ENCODE results near the gene NRG3. TPM values are rescaled to one million over a fixed set of nuclear protein-coding genes. Genes with fewer than 3 reads are reported as not detected.

Gene NRG3
- total RNA-seq, 2 experiments from 2014 or later = not detected

DNA sequence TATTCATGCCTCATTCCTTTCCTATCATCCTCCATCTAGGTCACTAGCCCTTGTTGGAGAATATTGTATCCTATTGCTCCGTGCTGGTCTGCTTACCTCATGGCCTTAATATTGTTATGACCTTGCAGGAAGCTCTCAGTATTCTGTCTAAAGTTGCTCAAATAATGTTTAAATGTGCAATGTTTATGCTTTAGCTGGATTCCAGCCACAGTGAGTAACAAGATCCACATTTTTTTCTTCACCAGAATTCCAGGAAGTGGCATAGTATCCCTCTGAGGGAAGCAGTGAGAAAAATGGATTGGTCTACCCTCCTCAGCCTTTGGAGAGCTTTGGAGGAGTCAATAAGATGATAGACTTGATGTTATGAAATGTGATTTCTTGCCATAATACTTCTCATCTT, 402.6 kb downstream of the NRG3 start:
- H3K27me3 Mint-ChIP-seq = no peaks in the 10 kb centered on the region
- intact Hi-C loops (cut with DNase I, micrococcal nuclease) = no loop called here
- TF ChIP-seq, protein P1, sequence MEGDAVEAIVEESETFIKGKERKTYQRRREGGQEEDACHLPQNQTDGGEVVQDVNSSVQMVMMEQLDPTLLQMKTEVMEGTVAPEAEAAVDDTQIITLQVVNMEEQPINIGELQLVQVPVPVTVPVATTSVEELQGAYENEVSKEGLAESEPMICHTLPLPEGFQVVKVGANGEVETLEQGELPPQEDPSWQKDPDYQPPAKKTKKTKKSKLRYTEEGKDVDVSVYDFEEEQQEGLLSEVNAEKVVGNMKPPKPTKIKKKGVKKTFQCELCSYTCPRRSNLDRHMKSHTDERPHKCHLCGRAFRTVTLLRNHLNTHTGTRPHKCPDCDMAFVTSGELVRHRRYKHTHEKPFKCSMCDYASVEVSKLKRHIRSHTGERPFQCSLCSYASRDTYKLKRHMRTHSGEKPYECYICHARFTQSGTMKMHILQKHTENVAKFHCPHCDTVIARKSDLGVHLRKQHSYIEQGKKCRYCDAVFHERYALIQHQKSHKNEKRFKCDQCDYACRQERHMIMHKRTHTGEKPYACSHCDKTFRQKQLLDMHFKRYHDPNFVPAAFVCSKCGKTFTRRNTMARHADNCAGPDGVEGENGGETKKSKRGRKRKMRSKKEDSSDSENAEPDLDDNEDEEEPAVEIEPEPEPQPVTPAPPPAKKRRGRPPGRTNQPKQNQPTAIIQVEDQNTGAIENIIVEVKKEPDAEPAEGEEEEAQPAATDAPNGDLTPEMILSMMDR (IDR thresholded peaks at IDR 0.05) = no peak
- H3K27ac Mint-ChIP-seq = no peak overlapping the region
- H3K36me3 Mint-ChIP-seq (ENCODE audit: low read depth) = no peaks in the 10 kb centered on the region
- Histone ChIP-seq H3K36me3 (ENCODE audit: insufficient read depth, low read length) (no peaks in the 10 kb centered on the region), H3K4me1 (ENCODE audit: insufficient read depth, low read length) (no peaks in the 10 kb centered on the region), H3K4me3 (ENCODE audit: low read length) (no peak overlapping the region), H3K27me3 (ENCODE audit: control insufficient read depth in 1 of 2, insufficient read depth in 2 of 2, low read length in 2 of 2) (no peaks in the 10 kb centered on the region), H3K9me3 (ENCODE audit: control insufficient read depth in 1 of 2, insufficient read depth in 1 of 2, low read length in 2 of 2) (no peaks in the 10 kb centered on the region), H3K27ac (ENCODE audit: low read depth in 1 of 2, low read length in 2 of 2) (no peak overlapping the region)
- no peaks in the 10 kb centered on the region for H3K4me1 Mint-ChIP-seq (ENCODE audit: low read depth)
- POLR2A ChIA-PET = no interaction called here
- no peak for ATAC-seq (ENCODE audit: poor library complexity)
- no peak overlapping the region for H3K4me3 Mint-ChIP-seq
- no peak for DNase-seq
- CTCF ChIA-PET = no interaction called here
- H3K9me3 Mint-ChIP-seq = peaks cover 2% of the 10 kb centered on the region

DNA sequence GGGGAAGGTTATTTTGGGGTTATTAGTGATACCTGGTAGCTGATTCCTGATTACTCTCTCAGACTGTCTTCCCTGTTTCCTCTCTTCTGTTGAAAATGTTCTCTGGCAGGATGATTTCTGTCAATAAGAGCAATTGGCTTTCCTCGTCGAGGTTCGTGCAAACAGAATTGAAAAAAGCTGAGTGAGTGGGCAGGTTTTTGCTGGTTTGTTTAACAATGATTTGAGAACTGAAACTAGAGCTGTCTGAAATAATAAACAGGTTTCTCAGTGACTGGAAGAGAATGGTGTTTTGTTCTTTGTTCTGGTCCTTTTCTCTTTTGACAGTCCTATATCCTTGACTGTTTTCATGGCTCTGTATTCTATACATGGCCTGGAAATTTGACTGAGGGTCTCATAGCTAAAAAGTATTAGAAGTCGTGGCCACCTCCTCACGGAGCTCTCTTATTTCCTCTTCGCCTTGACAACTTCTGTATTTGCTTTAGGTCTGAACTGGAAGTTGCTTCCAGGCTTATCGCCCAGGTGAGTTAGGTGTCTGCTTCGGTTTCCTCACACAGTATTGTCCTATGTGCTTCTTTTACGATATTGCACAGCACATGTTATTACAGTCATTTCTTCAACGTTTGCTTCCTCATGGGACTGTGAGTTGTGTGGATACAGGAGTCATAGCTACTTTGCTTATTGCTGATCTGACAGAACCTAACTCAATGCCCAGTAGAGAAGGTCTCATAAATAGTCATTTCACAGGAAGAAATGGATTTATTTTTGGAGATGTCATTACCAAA, 403.6 kb downstream of the NRG3 start:
- Mint-ChIP-seq H3K36me3 (ENCODE audit: low read depth) (no peaks in the 10 kb centered on the region), H3K4me1 (ENCODE audit: low read depth) (no peaks in the 10 kb centered on the region), H3K9me3 (peaks cover 2% of the 10 kb centered on the region), H3K27ac (no peak overlapping the region), H3K27me3 (no peaks in the 10 kb centered on the region), H3K4me3 (no peak overlapping the region)
- H3K4me1 ChIP-seq (ENCODE audit: insufficient read depth, low read length) = no peaks in the 10 kb centered on the region
- CTCF ChIA-PET = no interaction called here
- no peaks in the 10 kb centered on the region for H3K27me3 ChIP-seq (ENCODE audit: control insufficient read depth in 1 of 2, insufficient read depth in 2 of 2, low read length in 2 of 2)
- no peaks in the 10 kb centered on the region for H3K9me3 ChIP-seq (ENCODE audit: control insufficient read depth in 1 of 2, insufficient read depth in 1 of 2, low read length in 2 of 2)
- no peak overlapping the region for H3K4me3 ChIP-seq (ENCODE audit: low read length)
- TF ChIP-seq, protein P1 (IDR thresholded peaks at IDR 0.05) = no peak
- intact Hi-C loops (cut with DNase I, micrococcal nuclease) = no loop called here
- H3K27ac ChIP-seq (ENCODE audit: low read depth in 1 of 2, low read length in 2 of 2) = no peak overlapping the region
- POLR2A ChIA-PET = no interaction called here
- ATAC-seq (ENCODE audit: poor library complexity) (no peak), DNase-seq (no peak)
- no peaks in the 10 kb centered on the region for H3K36me3 ChIP-seq (ENCODE audit: insufficient read depth, low read length)

DNA sequence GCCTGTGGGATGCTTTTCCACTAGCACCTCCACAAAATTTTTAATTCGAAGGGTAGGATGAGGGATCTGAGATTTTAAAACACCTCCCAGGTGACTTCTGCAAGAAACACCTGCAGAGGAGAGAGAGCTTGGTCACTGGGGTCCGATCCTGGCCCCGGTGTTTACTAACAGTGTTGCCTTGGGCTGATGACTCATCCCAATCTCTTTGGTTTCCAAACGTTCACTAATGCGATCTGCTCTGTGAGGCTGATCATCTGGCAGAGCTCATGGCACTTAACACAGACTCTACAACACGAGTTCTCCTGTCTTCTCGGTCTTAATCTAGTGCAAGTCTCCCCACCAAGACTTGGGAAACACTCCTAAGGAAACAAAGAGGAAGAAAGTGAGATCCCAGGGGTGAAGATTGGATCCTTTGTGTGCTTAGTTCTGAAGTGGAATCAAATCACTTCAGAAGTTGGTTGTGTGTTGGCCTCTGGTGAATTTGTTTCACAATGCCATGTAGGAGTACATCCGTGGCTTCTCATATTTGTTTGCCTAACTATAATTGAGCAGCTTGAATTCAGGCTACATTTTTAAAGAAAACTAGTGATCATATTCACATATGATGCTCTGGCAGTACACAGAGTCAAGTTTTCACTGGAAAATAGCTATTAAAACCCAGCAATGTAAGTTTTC, 407.9 kb downstream of the NRG3 start:
- POLR2A ChIA-PET = no interaction called here

More for the DNA sequence above, 407.9 kb downstream of the NRG3 start:
- Mint-ChIP-seq H3K27ac (no peak overlapping the region), H3K4me1 (ENCODE audit: low read depth) (no peaks in the 10 kb centered on the region), H3K36me3 (ENCODE audit: low read depth) (no peaks in the 10 kb centered on the region), H3K4me3 (no peak overlapping the region), H3K27me3 (no peaks in the 10 kb centered on the region), H3K9me3 (peaks cover 2% of the 10 kb centered on the region)
- no peak overlapping the region for H3K4me3 ChIP-seq (ENCODE audit: low read length)
- ATAC-seq (ENCODE audit: poor library complexity) (no peak), DNase-seq (no peak)
- TF ChIP-seq, protein P1 (IDR thresholded peaks at IDR 0.05) = no peak
- no peaks in the 10 kb centered on the region for H3K9me3 ChIP-seq (ENCODE audit: control insufficient read depth in 1 of 2, insufficient read depth in 1 of 2, low read length in 2 of 2)
- CTCF ChIA-PET = no interaction called here
- H3K36me3 ChIP-seq (ENCODE audit: insufficient read depth, low read length) = no peaks in the 10 kb centered on the region
- H3K27ac ChIP-seq (ENCODE audit: low read depth in 1 of 2, low read length in 2 of 2) = no peak overlapping the region
- no peaks in the 10 kb centered on the region for H3K4me1 ChIP-seq (ENCODE audit: insufficient read depth, low read length)
- H3K27me3 ChIP-seq (ENCODE audit: control insufficient read depth in 1 of 2, insufficient read depth in 2 of 2, low read length in 2 of 2) = no peaks in the 10 kb centered on the region
- intact Hi-C loops (cut with DNase I, micrococcal nuclease) = no loop called here
